ENCODE data around the gene STK39.

- TF ChIP-seq USF1 (CRISPR knock-in tag; IDR thresholded peaks at IDR 0.05) (no peak), USF2 (CRISPR knock-in tag; IDR thresholded peaks at IDR 0.05) (no peak), RBM39 (optimal IDR thresholded peaks at IDR 0.05; ENCODE audit: low read depth, low read length) (no peak), ZBTB7A (IDR thresholded peaks at IDR 0.05; ENCODE audit: borderline replicate concordance, control insufficient read depth, low read depth, low read length) (no peak), ARID4B (CRISPR knock-in tag; IDR thresholded peaks at IDR 0.05) (no peak), HNRNPLL (IDR thresholded peaks at IDR 0.05; ENCODE audit: low read depth, low read length, poor library complexity, severe bottlenecking) (no peak), FOXP4 (CRISPR knock-in tag; IDR thresholded peaks at IDR 0.05; ENCODE audit: borderline replicate concordance) (no peak), THAP7 (CRISPR knock-in tag; IDR thresholded peaks at IDR 0.05) (no peak), NFIX (CRISPR knock-in tag; IDR thresholded peaks at IDR 0.05; ENCODE audit: low read depth) (no peak)
Measured at GRCh38 chr2:168134485-168134884, 112.9 kb downstream of the STK39 start.

Measured in K562 (cell line).